ENCODE results near the gene DOCK4.

DOCK4 gene

DNA sequence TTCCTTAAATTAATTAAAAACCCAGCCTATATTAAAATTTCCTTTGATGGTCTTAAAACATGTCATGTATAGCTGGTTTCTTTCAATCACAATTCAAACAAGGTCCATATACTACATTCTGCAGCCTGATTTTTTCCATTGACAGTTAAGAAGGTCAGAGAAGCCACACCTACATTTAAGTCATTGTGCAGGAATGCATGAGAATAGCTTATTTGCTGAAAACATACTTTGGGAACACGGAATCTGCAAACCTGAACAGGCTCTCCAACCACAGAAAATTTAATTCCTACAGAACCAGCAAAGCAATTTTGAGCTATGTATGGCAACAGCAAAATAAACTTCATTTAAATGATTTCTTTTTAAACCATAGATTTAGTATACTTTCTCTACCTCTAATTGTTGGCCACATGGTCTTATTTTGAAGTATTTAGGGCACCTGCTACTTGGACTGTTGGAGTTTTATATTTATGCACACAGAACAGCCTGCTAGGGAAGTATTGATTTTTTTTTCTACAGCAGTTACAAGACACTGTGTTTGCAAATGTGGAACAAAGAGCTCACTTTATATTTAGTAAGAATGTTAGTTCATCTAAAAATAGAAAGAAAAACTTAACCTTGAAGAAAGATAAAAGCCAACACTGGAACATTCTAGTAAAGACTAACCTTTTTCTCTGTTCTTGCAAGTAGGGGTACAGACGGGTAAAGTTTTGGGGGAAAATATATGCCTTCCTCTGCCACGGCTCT, 403.0 kb downstream of the DOCK4 start:
- no peak overlapping the region for H3K27ac ChIP-seq (ENCODE audit: low read depth in 2 of 2, low read length in 2 of 2)
- no peaks in the 10 kb centered on the region for H3K4me1 ChIP-seq (ENCODE audit: control insufficient read depth in 2 of 2, insufficient read depth in 2 of 2, low read length in 2 of 2)
- H3K4me3 ChIP-seq (ENCODE audit: low read length in 2 of 2), result no peak overlapping the region
- no peaks in the 10 kb centered on the region for H3K36me3 ChIP-seq (ENCODE audit: control insufficient read depth in 2 of 2, insufficient read depth in 2 of 2, low read length in 2 of 2)
- H3K9ac ChIP-seq (ENCODE audit: low read depth in 1 of 2, low read length in 2 of 2), result no peak overlapping the region
- H3K9me3 ChIP-seq (ENCODE audit: control insufficient read depth in 2 of 2, low read length in 2 of 2), result peaks cover 8 to 11% of the 10 kb centered on the region in 2 donors
- H3K27me3 ChIP-seq (ENCODE audit: control insufficient read depth in 2 of 2, insufficient read depth in 2 of 2, low read length in 2 of 2), result no peaks in the 10 kb centered on the region

DNA sequence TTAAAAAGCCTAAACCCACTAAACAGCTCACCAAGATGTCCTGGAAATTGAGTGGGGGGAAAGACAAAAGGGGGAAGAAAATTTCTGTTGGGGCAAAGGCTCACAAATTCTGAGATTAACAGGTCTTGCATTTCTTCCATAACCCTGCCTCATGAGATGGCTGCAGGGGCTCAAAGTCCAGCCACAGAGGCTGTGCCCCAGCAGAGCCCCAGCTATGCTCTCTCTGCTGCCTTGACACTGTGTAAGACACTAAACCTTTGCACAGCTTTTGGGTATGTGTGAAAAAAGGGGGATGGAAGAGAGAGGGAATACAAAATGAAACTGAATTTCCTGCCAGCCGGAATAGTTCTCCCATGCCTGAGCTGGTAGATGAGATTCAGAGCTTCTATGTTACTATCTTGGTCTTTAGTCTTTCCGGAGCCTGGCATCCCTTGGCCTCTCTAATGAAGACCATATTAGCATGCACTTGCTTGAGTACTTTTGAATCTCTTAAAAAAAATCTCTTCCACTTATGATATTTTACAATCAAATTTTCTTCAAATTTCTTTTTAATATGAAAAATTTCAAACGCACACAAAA, 403.9 kb downstream of the DOCK4 start:
- H3K27me3 ChIP-seq (ENCODE audit: control insufficient read depth in 2 of 2, insufficient read depth in 2 of 2, low read length in 2 of 2), result no peaks in the 10 kb centered on the region
- H3K4me3 ChIP-seq (ENCODE audit: low read length in 2 of 2), result no peak overlapping the region
- H3K9me3 ChIP-seq (ENCODE audit: control insufficient read depth in 2 of 2, low read length in 2 of 2), result peaks cover 10 to 14% of the 10 kb centered on the region in 2 donors
- H3K36me3 ChIP-seq (ENCODE audit: control insufficient read depth in 2 of 2, insufficient read depth in 2 of 2, low read length in 2 of 2), result no peaks in the 10 kb centered on the region
- H3K4me1 ChIP-seq (ENCODE audit: control insufficient read depth in 2 of 2, insufficient read depth in 2 of 2, low read length in 2 of 2), result no peaks in the 10 kb centered on the region
- no peak overlapping the region for H3K27ac ChIP-seq (ENCODE audit: low read depth in 2 of 2, low read length in 2 of 2)
- H3K9ac ChIP-seq (ENCODE audit: low read depth in 1 of 2, low read length in 2 of 2), result no peak overlapping the region

GRCh38 chr7:111801277-111801676, 404.9 kb downstream of the DOCK4 start:
- Histone ChIP-seq H3K4me1 (ENCODE audit: control insufficient read depth in 2 of 2, insufficient read depth in 2 of 2, low read length in 2 of 2) (no peaks in the 10 kb centered on the region), H3K9ac (ENCODE audit: low read depth in 1 of 2, low read length in 2 of 2) (no peak overlapping the region), H3K27me3 (ENCODE audit: control insufficient read depth in 2 of 2, insufficient read depth in 2 of 2, low read length in 2 of 2) (no peaks in the 10 kb centered on the region), H3K4me3 (ENCODE audit: low read length in 2 of 2) (no peak overlapping the region), H3K9me3 (ENCODE audit: control insufficient read depth in 2 of 2, low read length in 2 of 2) (peaks cover 14 to 15% of the 10 kb centered on the region in 2 donors), H3K36me3 (ENCODE audit: control insufficient read depth in 2 of 2, insufficient read depth in 2 of 2, low read length in 2 of 2) (no peaks in the 10 kb centered on the region), H3K27ac (ENCODE audit: low read depth in 2 of 2, low read length in 2 of 2) (no peak overlapping the region)

DNA sequence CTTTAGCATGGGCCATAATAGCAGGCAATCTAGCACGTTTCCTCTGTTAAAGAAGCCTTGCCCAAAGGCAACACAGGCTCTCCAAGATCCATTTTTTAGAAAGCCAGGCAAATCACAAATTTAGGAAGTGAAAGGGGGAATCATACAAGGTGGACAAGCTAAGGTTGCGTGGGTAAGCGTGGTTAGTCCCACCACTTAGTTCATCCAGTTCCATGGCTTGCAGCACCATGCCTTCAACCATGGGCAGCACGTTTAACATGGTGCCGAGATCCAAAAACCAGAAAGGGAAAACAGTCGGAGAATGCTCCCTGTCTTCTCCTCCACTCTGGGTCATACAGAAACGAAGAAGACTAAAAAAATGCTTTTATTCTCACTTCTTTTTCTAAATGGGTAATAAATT, 409.5 kb downstream of the DOCK4 start:
- Histone ChIP-seq H3K27ac (ENCODE audit: low read depth in 2 of 2, low read length in 2 of 2) (no peak overlapping the region), H3K27me3 (ENCODE audit: control insufficient read depth in 2 of 2, insufficient read depth in 2 of 2, low read length in 2 of 2) (no peaks in the 10 kb centered on the region), H3K36me3 (ENCODE audit: control insufficient read depth in 2 of 2, insufficient read depth in 2 of 2, low read length in 2 of 2) (no peaks in the 10 kb centered on the region), H3K9ac (ENCODE audit: low read depth in 1 of 2, low read length in 2 of 2) (no peak overlapping the region), H3K4me1 (ENCODE audit: control insufficient read depth in 2 of 2, insufficient read depth in 2 of 2, low read length in 2 of 2) (no peaks in the 10 kb centered on the region), H3K4me3 (ENCODE audit: low read length in 2 of 2) (no peak overlapping the region), H3K9me3 (ENCODE audit: control insufficient read depth in 2 of 2, low read length in 2 of 2) (peaks cover 22 to 29% of the 10 kb centered on the region in 2 donors)

DNA sequence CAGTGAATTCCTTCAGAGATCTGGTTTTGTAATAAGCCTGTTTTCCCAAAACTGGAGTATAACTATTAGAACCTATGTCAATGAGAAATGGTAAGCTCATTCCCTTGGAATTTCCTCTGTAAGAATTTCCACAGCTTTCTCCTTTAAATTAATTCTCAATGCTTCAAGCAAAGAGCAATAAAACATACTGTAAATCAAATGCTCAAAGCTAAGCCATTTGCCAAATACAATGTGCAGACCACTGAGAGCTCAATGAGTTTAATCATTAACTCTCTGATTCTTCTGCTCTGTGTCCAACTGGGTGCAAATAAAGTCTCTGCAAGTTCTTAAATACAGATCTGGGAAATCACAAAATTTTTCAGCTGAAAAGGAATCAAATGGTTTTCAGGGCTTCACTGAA, 416.3 kb downstream of the DOCK4 start:
- Histone ChIP-seq H3K36me3 (ENCODE audit: control insufficient read depth in 2 of 2, insufficient read depth in 2 of 2, low read length in 2 of 2) (peaks cover 0 to 3% of the 10 kb centered on the region in 2 donors), H3K4me3 (ENCODE audit: low read length in 2 of 2) (no peak overlapping the region), H3K4me1 (ENCODE audit: control insufficient read depth in 2 of 2, insufficient read depth in 2 of 2, low read length in 2 of 2) (no peaks in the 10 kb centered on the region), H3K9ac (ENCODE audit: low read depth in 1 of 2, low read length in 2 of 2) (no peak overlapping the region), H3K27ac (ENCODE audit: low read depth in 2 of 2, low read length in 2 of 2) (no peak overlapping the region), H3K9me3 (ENCODE audit: control insufficient read depth in 2 of 2, low read length in 2 of 2) (peaks cover 0 to 4% of the 10 kb centered on the region in 2 donors), H3K27me3 (ENCODE audit: control insufficient read depth in 2 of 2, insufficient read depth in 2 of 2, low read length in 2 of 2) (no peaks in the 10 kb centered on the region)

DNA sequence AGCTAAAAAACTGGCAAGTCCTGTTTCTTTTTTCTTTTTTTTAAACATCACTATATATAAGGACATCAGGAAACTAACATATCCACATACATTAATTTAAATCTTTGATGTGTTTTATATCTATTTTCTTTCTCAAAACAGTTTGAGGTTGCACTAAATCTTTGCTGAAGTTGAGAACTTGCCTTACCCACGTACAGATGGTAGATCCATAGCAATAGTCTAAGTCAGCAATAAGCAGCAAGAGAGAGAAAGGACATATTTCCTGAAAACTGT, 417.2 kb downstream of the DOCK4 start:
- H3K9ac ChIP-seq (ENCODE audit: low read depth in 1 of 2, low read length in 2 of 2), result no peak overlapping the region
- no peaks in the 10 kb centered on the region for H3K9me3 ChIP-seq (ENCODE audit: control insufficient read depth in 2 of 2, low read length in 2 of 2)
- peaks cover 0 to 3% of the 10 kb centered on the region in 2 donors for H3K36me3 ChIP-seq (ENCODE audit: control insufficient read depth in 2 of 2, insufficient read depth in 2 of 2, low read length in 2 of 2)
- no peak overlapping the region for H3K4me3 ChIP-seq (ENCODE audit: low read length in 2 of 2)
- no peaks in the 10 kb centered on the region for H3K27me3 ChIP-seq (ENCODE audit: control insufficient read depth in 2 of 2, insufficient read depth in 2 of 2, low read length in 2 of 2)
- no peaks in the 10 kb centered on the region for H3K4me1 ChIP-seq (ENCODE audit: control insufficient read depth in 2 of 2, insufficient read depth in 2 of 2, low read length in 2 of 2)
- no peak overlapping the region for H3K27ac ChIP-seq (ENCODE audit: low read depth in 2 of 2, low read length in 2 of 2)

- Histone ChIP-seq H3K9me3 (ENCODE audit: control insufficient read depth in 2 of 2, low read length in 2 of 2) (no peaks in the 10 kb centered on the region), H3K4me1 (ENCODE audit: control insufficient read depth in 2 of 2, insufficient read depth in 2 of 2, low read length in 2 of 2) (no peaks in the 10 kb centered on the region), H3K9ac (ENCODE audit: low read depth in 1 of 2, low read length in 2 of 2) (no peak overlapping the region), H3K4me3 (ENCODE audit: low read length in 2 of 2) (no peak overlapping the region), H3K27ac (ENCODE audit: low read depth in 2 of 2, low read length in 2 of 2) (no peak overlapping the region), H3K36me3 (ENCODE audit: control insufficient read depth in 2 of 2, insufficient read depth in 2 of 2, low read length in 2 of 2) (peaks cover 0 to 3% of the 10 kb centered on the region in 2 donors), H3K27me3 (ENCODE audit: control insufficient read depth in 2 of 2, insufficient read depth in 2 of 2, low read length in 2 of 2) (no peaks in the 10 kb centered on the region)
Observed at GRCh38 chr7:111788286-111789047, 417.7 kb downstream of the DOCK4 start.

DNA sequence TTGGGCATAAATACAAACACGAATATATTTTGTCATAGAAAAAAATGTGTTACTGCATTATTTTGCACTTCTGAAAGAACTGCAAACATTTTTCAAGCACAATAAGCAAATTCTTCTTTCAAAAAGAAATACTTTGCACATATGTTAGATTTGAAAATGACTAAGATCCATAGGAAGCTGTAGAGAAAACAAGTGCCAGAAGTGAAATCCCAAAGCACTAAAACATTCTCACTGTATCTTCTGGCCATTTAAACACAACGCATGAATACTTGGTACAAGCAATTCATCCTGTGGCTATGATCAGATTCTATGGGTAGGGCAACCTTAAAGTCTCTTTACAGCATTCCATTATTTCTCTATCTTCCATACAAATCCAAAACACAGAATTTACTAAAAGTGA, 418.5 kb downstream of the DOCK4 start:
- Histone ChIP-seq H3K9me3 (ENCODE audit: control insufficient read depth in 2 of 2, low read length in 2 of 2) (no peaks in the 10 kb centered on the region), H3K9ac (ENCODE audit: low read depth in 1 of 2, low read length in 2 of 2) (no peak overlapping the region), H3K4me3 (ENCODE audit: low read length in 2 of 2) (no peak overlapping the region), H3K27me3 (ENCODE audit: control insufficient read depth in 2 of 2, insufficient read depth in 2 of 2, low read length in 2 of 2) (no peaks in the 10 kb centered on the region), H3K27ac (ENCODE audit: low read depth in 2 of 2, low read length in 2 of 2) (no peak overlapping the region), H3K36me3 (ENCODE audit: control insufficient read depth in 2 of 2, insufficient read depth in 2 of 2, low read length in 2 of 2) (peaks cover 0 to 3% of the 10 kb centered on the region in 2 donors), H3K4me1 (ENCODE audit: control insufficient read depth in 2 of 2, insufficient read depth in 2 of 2, low read length in 2 of 2) (no peaks in the 10 kb centered on the region)

DNA sequence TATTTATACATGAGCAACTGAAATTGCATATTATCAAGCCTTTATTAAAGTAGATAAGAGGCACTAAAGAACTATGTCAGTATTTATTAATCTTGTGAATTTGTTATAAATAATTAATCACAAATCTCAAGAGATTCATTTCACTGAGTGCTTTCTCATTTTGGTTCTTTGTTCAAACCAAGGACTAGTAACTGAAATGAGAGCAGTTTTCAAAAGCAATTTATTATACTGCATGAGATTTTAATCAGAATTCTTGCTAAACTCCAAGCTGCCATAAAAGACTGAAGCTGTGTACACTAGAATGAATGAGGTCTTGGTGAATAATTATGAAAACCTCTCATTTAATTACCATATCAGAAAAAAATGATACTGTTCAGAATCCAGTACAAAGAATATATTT, 419.1 kb downstream of the DOCK4 start:
- Histone ChIP-seq H3K4me3 (ENCODE audit: low read length in 2 of 2) (no peak overlapping the region), H3K9ac (ENCODE audit: low read depth in 1 of 2, low read length in 2 of 2) (no peak overlapping the region), H3K9me3 (ENCODE audit: control insufficient read depth in 2 of 2, low read length in 2 of 2) (no peaks in the 10 kb centered on the region), H3K36me3 (ENCODE audit: control insufficient read depth in 2 of 2, insufficient read depth in 2 of 2, low read length in 2 of 2) (peaks cover 0 to 3% of the 10 kb centered on the region in 2 donors), H3K4me1 (ENCODE audit: control insufficient read depth in 2 of 2, insufficient read depth in 2 of 2, low read length in 2 of 2) (no peaks in the 10 kb centered on the region), H3K27me3 (ENCODE audit: control insufficient read depth in 2 of 2, insufficient read depth in 2 of 2, low read length in 2 of 2) (no peaks in the 10 kb centered on the region), H3K27ac (ENCODE audit: low read depth in 2 of 2, low read length in 2 of 2) (no peak overlapping the region)

DNA sequence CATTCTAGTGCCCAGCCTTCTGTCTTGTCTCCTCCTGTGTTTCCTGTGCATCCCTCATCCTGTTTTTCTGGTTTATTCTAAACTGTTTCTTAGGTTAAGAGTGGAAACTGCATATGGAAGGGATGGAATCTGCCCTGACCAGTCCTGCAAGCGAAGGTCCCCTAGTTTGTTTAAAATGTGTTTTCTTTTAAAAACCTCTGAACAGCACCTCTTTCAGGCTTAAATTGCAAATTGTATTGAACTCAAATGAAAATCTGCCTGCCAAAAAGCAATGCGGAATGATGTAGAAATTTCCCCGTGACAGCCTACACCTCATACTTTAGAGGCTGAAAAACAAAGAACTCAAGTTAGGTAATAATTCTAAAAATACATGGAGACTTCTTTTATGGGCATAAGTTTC, 421.1 kb downstream of the DOCK4 start:
- Histone ChIP-seq H3K9ac (ENCODE audit: low read depth in 1 of 2, low read length in 2 of 2) (no peak overlapping the region), H3K4me3 (ENCODE audit: low read length in 2 of 2) (no peak overlapping the region), H3K9me3 (ENCODE audit: control insufficient read depth in 2 of 2, low read length in 2 of 2) (no peaks in the 10 kb centered on the region), H3K36me3 (ENCODE audit: control insufficient read depth in 2 of 2, insufficient read depth in 2 of 2, low read length in 2 of 2) (peaks cover 0 to 3% of the 10 kb centered on the region in 2 donors), H3K4me1 (ENCODE audit: control insufficient read depth in 2 of 2, insufficient read depth in 2 of 2, low read length in 2 of 2) (no peaks in the 10 kb centered on the region), H3K27ac (ENCODE audit: low read depth in 2 of 2, low read length in 2 of 2) (no peak overlapping the region), H3K27me3 (ENCODE audit: control insufficient read depth in 2 of 2, insufficient read depth in 2 of 2, low read length in 2 of 2) (no peaks in the 10 kb centered on the region)

Measured in mucosa of rectum (tissue), 2 donors.